A549 treated with Hydrocortisone at 1 μM for 4 hours (cell line): ENCODE data around the gene COLEC11. TPM values are rescaled to one million over a fixed set of nuclear protein-coding genes. Genes with fewer than 3 reads are reported as not detected.

Source experiments
- total RNA-seq: library from RNA; stranded (reverse); fragments of 200-300 nt; extraction: Qiagen RNA extraction; gene quantifications from 5 replicates; pipeline ENCODE4 v1.2.3, GENCODE V29; 2022

The COLEC11 gene
- total RNA-seq, result 0.48 to 0.69 TPM (median 0.50 TPM) in 5 replicates

DNA sequence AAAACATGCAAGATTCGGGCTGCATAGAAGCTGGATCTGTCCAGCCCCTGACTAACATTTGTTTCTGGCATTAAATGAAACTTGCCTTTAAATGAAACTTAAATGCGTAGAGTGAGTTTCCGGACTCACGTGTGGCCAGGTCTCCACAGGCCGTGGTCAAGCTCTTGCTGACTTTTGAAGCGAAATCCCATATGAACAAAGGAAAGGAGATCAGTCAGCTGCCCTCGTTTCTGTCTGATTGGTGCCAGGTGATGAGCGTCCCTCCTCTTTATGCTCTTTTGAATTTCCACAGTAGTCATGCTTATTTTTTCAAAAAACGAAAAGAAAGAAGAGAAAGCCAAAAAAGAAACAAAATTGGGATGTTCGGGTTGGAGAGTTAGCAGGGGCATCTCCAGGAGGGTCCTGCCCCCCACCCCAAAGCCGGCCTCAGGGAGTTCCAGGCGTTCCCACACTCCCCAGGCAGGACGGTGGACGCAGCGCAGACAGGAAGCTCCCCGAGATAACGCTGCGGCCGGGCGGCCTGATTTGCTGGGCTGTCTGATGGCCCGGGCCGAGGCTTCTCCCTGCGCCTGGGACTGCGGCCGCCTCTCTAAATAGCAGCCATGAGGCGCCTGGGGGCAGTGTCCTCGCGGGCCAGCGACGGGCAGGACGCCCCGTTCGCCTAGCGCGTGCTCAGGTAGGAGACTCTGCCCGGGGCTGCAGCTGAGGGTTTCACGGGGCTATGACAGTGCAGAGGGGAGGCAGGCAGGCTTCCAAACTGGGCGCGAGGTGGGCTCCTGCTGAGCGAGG, at the start of gene COLEC11:
COLEC11 (plus strand) TSS at position 620 of the 789 bp plus-strand sequence. CDS start 9,229 bp downstream, outside the sequence.

DNA sequence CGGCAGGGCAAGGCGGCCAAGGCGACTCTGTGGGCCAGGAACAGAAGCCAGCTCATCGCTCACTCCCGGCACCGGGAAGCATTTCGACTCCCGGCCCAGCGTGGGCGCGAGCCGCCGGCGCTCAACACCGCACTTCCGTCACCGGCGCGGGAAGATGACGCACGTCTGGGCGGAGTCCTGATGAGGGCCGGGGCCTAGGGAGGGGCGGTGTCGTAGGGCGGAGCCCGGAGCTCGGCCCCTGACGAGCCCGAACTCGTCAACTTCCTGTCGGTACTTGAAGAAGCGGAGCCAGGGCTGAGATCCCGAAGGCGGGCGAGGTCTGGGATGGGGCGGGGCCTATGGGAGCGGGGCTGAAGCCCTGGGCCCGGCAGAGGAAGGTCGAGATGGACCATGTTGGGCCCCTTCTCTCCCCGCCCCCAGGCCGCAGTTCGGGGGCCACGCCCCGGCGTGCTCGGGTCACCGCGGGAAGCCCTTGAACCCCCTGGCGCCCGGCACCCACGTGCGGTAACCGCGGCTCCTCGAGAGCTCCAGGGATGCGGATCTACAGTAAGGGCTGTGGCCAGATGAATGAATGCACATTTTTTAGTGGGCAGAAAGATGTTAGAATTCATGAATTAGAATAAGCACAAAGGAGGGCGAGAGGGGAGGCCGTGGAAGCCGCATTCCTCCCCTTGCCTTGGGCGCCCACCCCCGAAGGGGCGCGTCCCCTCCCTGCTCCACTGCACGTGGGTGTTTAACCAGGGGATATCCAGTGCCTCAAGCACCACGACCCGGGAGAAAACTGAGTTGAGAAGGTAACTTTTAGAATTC, 36.5 kb upstream of the COLEC11 start, which contains the start of gene RNASEH1:
RNASEH1 (minus strand) TSS at position 129 of the 810 bp plus-strand sequence; CDS start at position 56, 73 bp downstream.

DNA sequence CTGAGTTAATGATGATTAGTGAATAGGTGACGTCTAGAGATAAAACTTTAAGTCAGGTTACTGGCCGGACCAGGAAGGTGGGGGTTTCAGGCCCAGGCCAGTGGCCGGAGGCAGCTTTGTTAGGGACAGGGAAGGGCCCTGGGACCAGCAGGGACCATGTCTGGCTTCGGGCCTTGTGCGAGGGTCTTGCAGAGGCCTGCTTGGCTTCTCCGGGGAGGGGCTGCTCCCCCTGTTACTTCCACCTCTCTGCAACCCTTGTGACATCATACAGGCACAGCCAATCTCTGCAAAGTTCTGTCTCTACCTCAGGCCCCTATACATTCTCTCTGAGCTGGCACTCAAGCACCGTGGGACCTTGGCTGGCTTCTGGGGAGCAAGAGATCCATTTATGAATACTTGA, 63.0 kb downstream of the COLEC11 start, which contains the start of gene ALLC:
ALLC (plus strand) TSS at position 320 of the 400 bp plus-strand sequence. CDS start 12,958 bp downstream, outside the sequence.

Other genes starting within 250 kb of the COLEC11 start
- gene EIPR1, start 217.3 kb upstream of the COLEC11 start, total RNA-seq, result 38.1 to 42.8 TPM (median 41.2 TPM) in 5 replicates
- 52.6 to 66.9 TPM (median 64.5 TPM) in 5 replicates for gene TRAPPC12, start 215.4 kb upstream of the COLEC11 start, total RNA-seq
- 50.0 to 61.1 TPM (median 57.2 TPM) in 5 replicates for gene ADI1, start 75.6 kb upstream of the COLEC11 start, total RNA-seq
- gene RNASEH1, start 36.8 kb upstream of the COLEC11 start, total RNA-seq, result 45.9 to 61.9 TPM (median 49.5 TPM) in 5 replicates
- gene RPS7, start 19.9 kb upstream of the COLEC11 start, total RNA-seq, result 2,930 to 4,234 TPM (median 3,087 TPM) in 5 replicates
- gene ALLC, start 63.1 kb downstream of the COLEC11 start, total RNA-seq, result 0.07 TPM in 1 of 5 replicates, not detected in the others
- 0.21 to 0.56 TPM (median 0.40 TPM) in 4 of 5 replicates, not detected in the other for gene DCDC2C, start 108.5 kb downstream of the COLEC11 start, total RNA-seq